Measurements from ENCODE around the gene CA10. TPM values are rescaled to one million over a fixed set of nuclear protein-coding genes. Genes with fewer than 3 reads are reported as not detected.

Gene CA10
- total and polyA plus RNA-seq, 5 donors from 2014 or later: not detected

DNA sequence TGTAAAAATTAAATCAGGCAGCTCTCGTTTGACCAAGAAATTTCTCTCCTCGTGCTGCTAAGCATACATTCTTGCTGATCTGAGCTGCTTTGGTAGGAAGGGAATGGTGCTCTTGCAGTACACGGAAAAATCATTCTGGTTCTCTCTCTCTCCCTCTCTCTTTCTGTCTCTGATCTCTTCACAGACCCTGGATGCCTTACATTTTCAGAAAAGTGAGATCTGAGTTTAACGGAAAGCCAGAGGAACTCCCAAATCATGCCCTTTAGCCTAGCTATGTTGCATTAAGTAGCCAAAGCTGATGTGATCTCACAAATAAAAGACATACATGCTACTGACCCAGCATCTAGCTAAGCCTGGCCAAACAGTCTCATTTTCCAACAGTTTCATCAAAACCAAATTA is 4.0 kb downstream of the CA10 start:
- ATAC-seq (ENCODE audit: low read depth in 2 of 2) (no peak), DNase-seq (no peak)
- no peak overlapping the region for H3K4me3 Mint-ChIP-seq
- peaks cover 0 to 5% (median 0%) of the 10 kb centered on the region in 7 donors for H3K9me3 Mint-ChIP-seq
- Histone ChIP-seq H3K36me3 (ENCODE audit: control insufficient read depth, insufficient read depth, low read length) (no peaks in the 10 kb centered on the region), H3K4me1 (ENCODE audit: control insufficient read depth, insufficient read depth, low read length, poor library complexity, severe bottlenecking) (no peaks in the 10 kb centered on the region), H3K4me3 (ENCODE audit: low read depth, low read length) (no peak overlapping the region), H3K27me3 (ENCODE audit: control insufficient read depth, insufficient read depth, low read length) (peaks cover 17% of the 10 kb centered on the region), H3K27ac (ENCODE audit: insufficient read depth, low read length, poor library complexity, severe bottlenecking) (no peak overlapping the region), H3K9me3 (ENCODE audit: control insufficient read depth in 2 of 2, low read length in 2 of 2) (no peaks in the 10 kb centered on the region)
- peaks cover 28% of the 10 kb centered on the region for H3K27me3 Mint-ChIP-seq
- no peak overlapping the region for H3K27ac Mint-ChIP-seq
- H3K4me1 Mint-ChIP-seq: peaks cover 0 to 3% (median 0%) of the 10 kb centered on the region in 4 donors
- H3K36me3 Mint-ChIP-seq: no peaks in the 10 kb centered on the region

GRCh38 chr17:52150935-52151334 is 7.6 kb downstream of the CA10 start:
- no peaks in the 10 kb centered on the region for H3K9me3 ChIP-seq (ENCODE audit: control insufficient read depth in 2 of 2, low read length in 2 of 2)
- Mint-ChIP-seq H3K36me3 (no peaks in the 10 kb centered on the region), H3K9me3 (peaks cover 0 to 5% (median 0%) of the 10 kb centered on the region in 7 donors), H3K27me3 (peaks cover 13% of the 10 kb centered on the region), H3K4me3 (no peak overlapping the region), H3K27ac (no peak overlapping the region), H3K4me1 (no peaks in the 10 kb centered on the region)
- no peaks in the 10 kb centered on the region for H3K4me1 ChIP-seq (ENCODE audit: control insufficient read depth, insufficient read depth, low read length, poor library complexity, severe bottlenecking)
- ATAC-seq (ENCODE audit: low read depth in 2 of 2): no peak
- H3K27ac ChIP-seq (ENCODE audit: insufficient read depth, low read length, poor library complexity, severe bottlenecking): no peak overlapping the region
- no peak for DNase-seq
- H3K36me3 ChIP-seq (ENCODE audit: control insufficient read depth, insufficient read depth, low read length): no peaks in the 10 kb centered on the region
- H3K27me3 ChIP-seq (ENCODE audit: control insufficient read depth, insufficient read depth, low read length): peaks cover 6% of the 10 kb centered on the region
- H3K4me3 ChIP-seq (ENCODE audit: low read depth, low read length): no peak overlapping the region

- H3K9me3 ChIP-seq (ENCODE audit: control insufficient read depth in 2 of 2, low read length in 2 of 2): no peaks in the 10 kb centered on the region
- H3K27ac Mint-ChIP-seq: no peak overlapping the region
- H3K4me3 Mint-ChIP-seq: no peak overlapping the region
- no peaks in the 10 kb centered on the region for H3K36me3 ChIP-seq (ENCODE audit: control insufficient read depth, insufficient read depth, low read length)
- H3K4me1 Mint-ChIP-seq: no peaks in the 10 kb centered on the region
- peaks cover 10% of the 10 kb centered on the region for H3K27me3 Mint-ChIP-seq
- ATAC-seq (ENCODE audit: low read depth in 2 of 2): no peak
- peaks cover 0 to 5% (median 0%) of the 10 kb centered on the region in 7 donors for H3K9me3 Mint-ChIP-seq
- no peaks in the 10 kb centered on the region for H3K4me1 ChIP-seq (ENCODE audit: control insufficient read depth, insufficient read depth, low read length, poor library complexity, severe bottlenecking)
- no peak overlapping the region for H3K4me3 ChIP-seq (ENCODE audit: low read depth, low read length)
- no peak for DNase-seq
- peaks cover 2% of the 10 kb centered on the region for H3K27me3 ChIP-seq (ENCODE audit: control insufficient read depth, insufficient read depth, low read length)
- H3K36me3 Mint-ChIP-seq: no peaks in the 10 kb centered on the region
- H3K27ac ChIP-seq (ENCODE audit: insufficient read depth, low read length, poor library complexity, severe bottlenecking): no peak overlapping the region
Measured at GRCh38 chr17:52149626-52150025, 8.9 kb downstream of the CA10 start.

- Histone ChIP-seq H3K27ac (ENCODE audit: insufficient read depth, low read length, poor library complexity, severe bottlenecking) (no peak overlapping the region), H3K9me3 (ENCODE audit: control insufficient read depth in 2 of 2, low read length in 2 of 2) (no peaks in the 10 kb centered on the region), H3K27me3 (ENCODE audit: control insufficient read depth, insufficient read depth, low read length) (no peaks in the 10 kb centered on the region), H3K36me3 (ENCODE audit: control insufficient read depth, insufficient read depth, low read length) (no peaks in the 10 kb centered on the region), H3K4me1 (ENCODE audit: control insufficient read depth, insufficient read depth, low read length, poor library complexity, severe bottlenecking) (no peaks in the 10 kb centered on the region), H3K4me3 (ENCODE audit: low read depth, low read length) (no peak overlapping the region)
- ATAC-seq (ENCODE audit: low read depth in 2 of 2) (no peak), DNase-seq (no peak)
- H3K4me1 Mint-ChIP-seq: no peaks in the 10 kb centered on the region
- H3K27ac Mint-ChIP-seq: no peak overlapping the region
- H3K27me3 Mint-ChIP-seq: peaks cover 10% of the 10 kb centered on the region
- peaks cover 0 to 5% (median 0%) of the 10 kb centered on the region in 7 donors for H3K9me3 Mint-ChIP-seq
- H3K36me3 Mint-ChIP-seq: no peaks in the 10 kb centered on the region
- no peak overlapping the region for H3K4me3 Mint-ChIP-seq
Measured at GRCh38 chr17:52148969-52149351, 9.6 kb downstream of the CA10 start.

DNA sequence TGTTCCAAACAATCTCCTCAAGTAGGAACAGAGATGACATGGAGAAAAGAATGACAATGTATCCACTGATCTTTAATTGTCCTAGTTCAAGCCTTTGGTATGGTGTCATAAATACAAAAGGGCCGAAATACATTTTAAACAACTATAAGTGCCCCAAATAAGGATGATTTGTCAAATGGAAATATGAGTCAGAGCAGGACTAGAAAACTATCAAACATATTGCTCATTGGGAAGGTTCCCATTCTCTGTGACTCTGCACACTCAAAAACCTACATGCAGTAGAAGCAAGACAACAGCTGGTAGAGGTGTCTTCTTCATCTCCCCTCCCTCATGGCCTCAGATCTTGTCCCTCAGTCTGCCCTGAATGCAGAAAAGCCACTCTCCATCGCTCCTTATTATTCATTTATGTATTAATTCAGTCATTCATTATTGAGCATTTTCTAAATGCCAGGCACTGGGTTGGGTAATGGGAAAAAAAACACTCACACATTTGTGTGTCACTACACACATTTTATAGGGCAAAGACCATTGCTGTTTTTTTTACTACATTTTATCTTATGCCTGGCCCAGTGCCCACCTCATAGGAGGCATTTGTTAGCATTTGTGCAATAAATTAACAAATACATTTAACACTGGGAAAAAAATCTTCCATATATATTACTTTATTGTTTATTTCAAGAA is 10.1 kb downstream of the CA10 start:
- H3K9me3 Mint-ChIP-seq: peaks cover 0 to 5% (median 0%) of the 10 kb centered on the region in 7 donors
- H3K27me3 Mint-ChIP-seq: peaks cover 10% of the 10 kb centered on the region
- no peak for DNase-seq
- Histone ChIP-seq H3K4me1 (ENCODE audit: control insufficient read depth, insufficient read depth, low read length, poor library complexity, severe bottlenecking) (no peaks in the 10 kb centered on the region), H3K9me3 (ENCODE audit: control insufficient read depth in 2 of 2, low read length in 2 of 2) (no peaks in the 10 kb centered on the region), H3K36me3 (ENCODE audit: control insufficient read depth, insufficient read depth, low read length) (no peaks in the 10 kb centered on the region), H3K4me3 (ENCODE audit: low read depth, low read length) (no peak overlapping the region), H3K27ac (ENCODE audit: insufficient read depth, low read length, poor library complexity, severe bottlenecking) (no peak overlapping the region), H3K27me3 (ENCODE audit: control insufficient read depth, insufficient read depth, low read length) (no peaks in the 10 kb centered on the region)
- H3K27ac Mint-ChIP-seq: no peak overlapping the region
- H3K4me1 Mint-ChIP-seq: no peaks in the 10 kb centered on the region
- no peak overlapping the region for H3K4me3 Mint-ChIP-seq
- no peak for ATAC-seq (ENCODE audit: low read depth in 2 of 2)
- H3K36me3 Mint-ChIP-seq: no peaks in the 10 kb centered on the region

- ATAC-seq (ENCODE audit: low read depth in 2 of 2): no peak
- H3K4me3 ChIP-seq (ENCODE audit: low read depth, low read length): no peak overlapping the region
- H3K4me3 Mint-ChIP-seq: no peak overlapping the region
Measured at GRCh38 chr17:52147872-52148271, 10.6 kb downstream of the CA10 start.

GRCh38 chr17:52147431-52147830 is 11.1 kb downstream of the CA10 start:
- H3K36me3 Mint-ChIP-seq: no peaks in the 10 kb centered on the region
- H3K27ac Mint-ChIP-seq: no peak overlapping the region
- Histone ChIP-seq H3K27ac (ENCODE audit: insufficient read depth, low read length, poor library complexity, severe bottlenecking) (no peak overlapping the region), H3K4me1 (ENCODE audit: control insufficient read depth, insufficient read depth, low read length, poor library complexity, severe bottlenecking) (no peaks in the 10 kb centered on the region), H3K36me3 (ENCODE audit: control insufficient read depth, insufficient read depth, low read length) (no peaks in the 10 kb centered on the region), H3K4me3 (ENCODE audit: low read depth, low read length) (no peak overlapping the region), H3K9me3 (ENCODE audit: control insufficient read depth in 2 of 2, low read length in 2 of 2) (no peaks in the 10 kb centered on the region), H3K27me3 (ENCODE audit: control insufficient read depth, insufficient read depth, low read length) (no peaks in the 10 kb centered on the region)
- H3K9me3 Mint-ChIP-seq: peaks cover 0 to 5% (median 0%) of the 10 kb centered on the region in 7 donors
- peaks cover 10% of the 10 kb centered on the region for H3K27me3 Mint-ChIP-seq
- H3K4me3 Mint-ChIP-seq: no peak overlapping the region
- ATAC-seq (ENCODE audit: low read depth in 2 of 2) (no peak), DNase-seq (no peak)
- H3K4me1 Mint-ChIP-seq: no peaks in the 10 kb centered on the region

More at GRCh38 chr17:52147872-52148271, 10.6 kb downstream of the CA10 start:
- H3K27ac ChIP-seq (ENCODE audit: insufficient read depth, low read length, poor library complexity, severe bottlenecking): no peak overlapping the region
- Mint-ChIP-seq H3K36me3 (no peaks in the 10 kb centered on the region), H3K9me3 (peaks cover 0 to 5% (median 0%) of the 10 kb centered on the region in 7 donors), H3K4me1 (no peaks in the 10 kb centered on the region), H3K27me3 (peaks cover 10% of the 10 kb centered on the region), H3K27ac (no peak overlapping the region)
- no peaks in the 10 kb centered on the region for H3K27me3 ChIP-seq (ENCODE audit: control insufficient read depth, insufficient read depth, low read length)
- no peaks in the 10 kb centered on the region for H3K4me1 ChIP-seq (ENCODE audit: control insufficient read depth, insufficient read depth, low read length, poor library complexity, severe bottlenecking)
- no peaks in the 10 kb centered on the region for H3K9me3 ChIP-seq (ENCODE audit: control insufficient read depth in 2 of 2, low read length in 2 of 2)
- DNase-seq: no peak
- H3K36me3 ChIP-seq (ENCODE audit: control insufficient read depth, insufficient read depth, low read length): no peaks in the 10 kb centered on the region

DNA sequence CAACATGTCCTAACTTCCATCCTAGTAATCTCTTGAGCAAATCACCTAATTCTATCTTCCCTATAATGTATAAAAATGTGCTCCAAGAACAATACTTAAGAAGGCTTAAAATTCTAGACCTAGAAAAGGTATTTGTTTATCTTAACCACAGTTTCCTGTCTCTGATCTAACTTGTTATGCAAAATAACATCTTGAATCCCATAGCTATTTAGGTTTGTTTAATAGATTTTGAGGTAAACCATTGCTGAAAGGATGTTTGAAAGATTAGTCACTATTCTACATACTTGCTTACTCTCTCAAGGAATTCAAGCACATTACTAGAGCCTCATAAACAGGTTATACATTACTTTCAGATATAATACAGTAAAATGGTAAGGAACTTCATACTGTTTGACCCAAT is 13.0 kb downstream of the CA10 start:
- Mint-ChIP-seq H3K4me1 (no peaks in the 10 kb centered on the region), H3K4me3 (no peak overlapping the region), H3K27me3 (peaks cover 4% of the 10 kb centered on the region), H3K27ac (no peak overlapping the region), H3K36me3 (no peaks in the 10 kb centered on the region), H3K9me3 (peaks cover 0 to 3% (median 0%) of the 10 kb centered on the region in 7 donors)
- Histone ChIP-seq H3K4me1 (ENCODE audit: control insufficient read depth, insufficient read depth, low read length, poor library complexity, severe bottlenecking) (no peaks in the 10 kb centered on the region), H3K9me3 (ENCODE audit: control insufficient read depth in 2 of 2, low read length in 2 of 2) (no peaks in the 10 kb centered on the region), H3K27ac (ENCODE audit: insufficient read depth, low read length, poor library complexity, severe bottlenecking) (no peak overlapping the region), H3K27me3 (ENCODE audit: control insufficient read depth, insufficient read depth, low read length) (no peaks in the 10 kb centered on the region), H3K36me3 (ENCODE audit: control insufficient read depth, insufficient read depth, low read length) (no peaks in the 10 kb centered on the region), H3K4me3 (ENCODE audit: low read depth, low read length) (no peak overlapping the region)
- ATAC-seq (ENCODE audit: low read depth in 2 of 2): no peak
- no peak for DNase-seq
